Left lung (tissue), 10 donors: Measurements from ENCODE around the gene DYNLT2. TPM values are rescaled to one million over a fixed set of nuclear protein-coding genes. Genes with fewer than 3 reads are reported as not detected.

Experiments
- ATAC-seq: fragments of 200-7000 bp; cut with Tn5 transposase; one replicate; pipeline ENCODE4 v1.9.1; 2020; ENCODE audit warnings: moderate library complexity
- DNase-seq, 4 donors: peaks; one replicate each; pipeline ENCODE4 v3.0.0-alpha.2; 2013 to 2020
- H3K27ac ChIP-seq, 2 donors: fragments of 200-600 bp; sonication (generic) in 1 of 2; one replicate each; pipeline versions ENCODE4 v1.5.0 to v1.8.0; 2020 to 2021
- H3K27me3 ChIP-seq, 2 donors: fragments of 200-600 bp; sonication (generic) in 1 of 2; one replicate each; pipeline versions ENCODE4 v1.5.0 to v1.8.0; 2020 to 2021
- H3K36me3 ChIP-seq, 2 donors: fragments of 200-600 bp; sonication (generic) in 1 of 2; one replicate each; pipeline versions ENCODE4 v1.5.0 to v1.8.0; 2020 to 2021
- H3K4me1 ChIP-seq, 2 donors: fragments of 200-600 bp; one replicate each; pipeline ENCODE4 v1.8.0; 2021
- H3K4me3 ChIP-seq, 2 donors: fragments of 200-600 bp; sonication (generic) in 1 of 2; one replicate each; pipeline versions ENCODE4 v1.5.0 to v1.8.0; 2020 to 2021; ENCODE audit warnings: mild to moderate bottlenecking in 1 of 2
- H3K9me3 ChIP-seq, 2 donors: fragments of 200-600 bp; sonication (generic) in 1 of 2; one replicate each; pipeline versions ENCODE4 v1.5.0 to v1.8.0; 2020 to 2021
- CTCF ChIP-seq, 2 donors: fragments of 200-600 bp; sonication (generic) in 1 of 2; IDR thresholded peaks; one replicate each; pipeline versions ENCODE4 v1.5.0 to v1.8.0; 2021; ENCODE audit warnings: antibody characterized with exemption in 2 of 2
- intact Hi-C, 2 donors: fragments of 100-400 bp; cut with DNase I; formaldehyde crosslinking; loops; one replicate each; pipeline versions ENCODE4 v1.11.2 to v1.14.2; 2022
- polyA plus RNA-seq, 6 donors: library from polyadenylated mRNA; unstranded; fragments of 120-200 nt; gene quantifications; one replicate each; pipeline ENCODE4 v1.2.1, GENCODE V29; 2013; ENCODE audit not compliant: insufficient read length in 6 of 6
- total RNA-seq, 2 donors: library from RNA; stranded (reverse); fragmentation: NEBNext Ultra II Directional; extraction: Animal tissue kit (Norgen Biotek cat#: 25700); gene quantifications; one replicate each; pipeline ENCODE4 v1.2.1, GENCODE V29; 2021
- donor health status: DM: no; HTN: yes; CAD: no.
- donor health status: DM: no; HTN: no; CAD: no.

Gene DYNLT2
- total and polyA plus RNA-seq, 8 donors: 1.4 to 10.6 (median 6.1) TPM

GRCh38 chr6:169779092-169779815 is 27.9 kb upstream of the DYNLT2 start:
- no peak for TF ChIP-seq CTCF (IDR thresholded peaks at IDR 0.05)
- Histone ChIP-seq H3K4me3 (no peak overlapping the region), H3K27me3 (no peaks in the 10 kb centered on the region), H3K36me3 (peaks cover 0 to 59% of the 10 kb centered on the region in 2 donors), H3K4me1 (no peaks in the 10 kb centered on the region), H3K9me3 (no peaks in the 10 kb centered on the region), H3K27ac (no peak overlapping the region)
- DNase-seq (no peak), ATAC-seq (no peak)
- intact Hi-C loops: no loop called here

GRCh38 chr6:169778646-169779045 is 27.3 kb upstream of the DYNLT2 start:
- DNase-seq (no peak), ATAC-seq (no peak)
- Histone ChIP-seq H3K9me3 (no peaks in the 10 kb centered on the region), H3K4me3 (no peak overlapping the region), H3K27ac (no peak overlapping the region), H3K36me3 (peaks cover 0 to 63% of the 10 kb centered on the region in 2 donors), H3K4me1 (no peaks in the 10 kb centered on the region), H3K27me3 (no peaks in the 10 kb centered on the region)
- no peak for TF ChIP-seq CTCF (IDR thresholded peaks at IDR 0.05)
- intact Hi-C loops: no loop called here

GRCh38 chr6:169777896-169778295 is 26.5 kb upstream of the DYNLT2 start:
- peaks cover 0 to 70% of the 10 kb centered on the region in 2 donors for H3K36me3 ChIP-seq

GRCh38 chr6:169776379-169776778 is 25.0 kb upstream of the DYNLT2 start:
- intact Hi-C loops: no loop called here
- Histone ChIP-seq H3K27me3 (no peaks in the 10 kb centered on the region), H3K4me1 (no peaks in the 10 kb centered on the region), H3K4me3 (no peak overlapping the region), H3K27ac (no peak overlapping the region), H3K9me3 (no peaks in the 10 kb centered on the region), H3K36me3 (peaks cover 0 to 78% of the 10 kb centered on the region in 2 donors)
- TF ChIP-seq CTCF (IDR thresholded peaks at IDR 0.05): no peak
- ATAC-seq: no peak
- no peak for DNase-seq

More at GRCh38 chr6:169777896-169778295, 26.5 kb upstream of the DYNLT2 start:
- TF ChIP-seq CTCF (IDR thresholded peaks at IDR 0.05): no peak
- no peak for ATAC-seq
- no peaks in the 10 kb centered on the region for H3K4me1 ChIP-seq
- H3K9me3 ChIP-seq: no peaks in the 10 kb centered on the region
- H3K27me3 ChIP-seq: no peaks in the 10 kb centered on the region
- DNase-seq: no peak
- H3K4me3 ChIP-seq: no peak overlapping the region
- intact Hi-C loops: no loop called here
- no peak overlapping the region for H3K27ac ChIP-seq

- Histone ChIP-seq H3K27ac (no peak overlapping the region), H3K4me1 (no peaks in the 10 kb centered on the region), H3K27me3 (no peaks in the 10 kb centered on the region), H3K9me3 (no peaks in the 10 kb centered on the region), H3K4me3 (no peak overlapping the region), H3K36me3 (peaks cover 0 to 73% of the 10 kb centered on the region in 2 donors)
- intact Hi-C loops: no loop called here
- no peak for DNase-seq
- ATAC-seq: no peak
- no peak for TF ChIP-seq CTCF (IDR thresholded peaks at IDR 0.05)
These were observed 23.9 kb upstream of the DYNLT2 start for GRCh38 chr6:169775321-169775720.
